ENCODE results near the gene AVPR2.

DNA sequence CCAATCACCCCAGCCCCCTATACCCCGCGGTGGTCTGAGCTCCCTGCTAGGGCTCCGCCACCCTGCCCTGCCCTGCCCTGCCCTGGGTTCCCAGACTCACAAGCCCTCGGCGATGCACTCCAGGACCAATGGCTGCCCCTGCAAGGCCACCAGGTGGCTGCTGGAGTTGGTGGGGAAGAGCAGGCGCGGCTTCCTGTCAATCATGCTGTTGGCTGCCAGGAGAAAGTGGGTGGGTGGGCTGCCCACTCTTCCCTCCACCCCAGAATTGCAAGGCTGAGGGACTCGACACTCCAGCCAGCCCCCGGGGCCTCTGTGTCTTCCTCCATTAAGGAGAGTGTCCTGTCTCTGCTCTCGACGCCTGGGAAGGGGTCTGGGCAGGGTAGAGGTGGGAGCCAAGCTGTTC is 34.2 kb upstream of the AVPR2 start:
- TF ChIP-seq, protein P1, sequence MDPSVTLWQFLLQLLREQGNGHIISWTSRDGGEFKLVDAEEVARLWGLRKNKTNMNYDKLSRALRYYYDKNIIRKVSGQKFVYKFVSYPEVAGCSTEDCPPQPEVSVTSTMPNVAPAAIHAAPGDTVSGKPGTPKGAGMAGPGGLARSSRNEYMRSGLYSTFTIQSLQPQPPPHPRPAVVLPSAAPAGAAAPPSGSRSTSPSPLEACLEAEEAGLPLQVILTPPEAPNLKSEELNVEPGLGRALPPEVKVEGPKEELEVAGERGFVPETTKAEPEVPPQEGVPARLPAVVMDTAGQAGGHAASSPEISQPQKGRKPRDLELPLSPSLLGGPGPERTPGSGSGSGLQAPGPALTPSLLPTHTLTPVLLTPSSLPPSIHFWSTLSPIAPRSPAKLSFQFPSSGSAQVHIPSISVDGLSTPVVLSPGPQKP (IDR thresholded peaks at IDR 0.05; ENCODE audit: low read depth, low read length) = no peak
- TF ChIP-seq PAX8 (IDR thresholded peaks at IDR 0.05) = no peak
- TF ChIP-seq, protein P2, sequence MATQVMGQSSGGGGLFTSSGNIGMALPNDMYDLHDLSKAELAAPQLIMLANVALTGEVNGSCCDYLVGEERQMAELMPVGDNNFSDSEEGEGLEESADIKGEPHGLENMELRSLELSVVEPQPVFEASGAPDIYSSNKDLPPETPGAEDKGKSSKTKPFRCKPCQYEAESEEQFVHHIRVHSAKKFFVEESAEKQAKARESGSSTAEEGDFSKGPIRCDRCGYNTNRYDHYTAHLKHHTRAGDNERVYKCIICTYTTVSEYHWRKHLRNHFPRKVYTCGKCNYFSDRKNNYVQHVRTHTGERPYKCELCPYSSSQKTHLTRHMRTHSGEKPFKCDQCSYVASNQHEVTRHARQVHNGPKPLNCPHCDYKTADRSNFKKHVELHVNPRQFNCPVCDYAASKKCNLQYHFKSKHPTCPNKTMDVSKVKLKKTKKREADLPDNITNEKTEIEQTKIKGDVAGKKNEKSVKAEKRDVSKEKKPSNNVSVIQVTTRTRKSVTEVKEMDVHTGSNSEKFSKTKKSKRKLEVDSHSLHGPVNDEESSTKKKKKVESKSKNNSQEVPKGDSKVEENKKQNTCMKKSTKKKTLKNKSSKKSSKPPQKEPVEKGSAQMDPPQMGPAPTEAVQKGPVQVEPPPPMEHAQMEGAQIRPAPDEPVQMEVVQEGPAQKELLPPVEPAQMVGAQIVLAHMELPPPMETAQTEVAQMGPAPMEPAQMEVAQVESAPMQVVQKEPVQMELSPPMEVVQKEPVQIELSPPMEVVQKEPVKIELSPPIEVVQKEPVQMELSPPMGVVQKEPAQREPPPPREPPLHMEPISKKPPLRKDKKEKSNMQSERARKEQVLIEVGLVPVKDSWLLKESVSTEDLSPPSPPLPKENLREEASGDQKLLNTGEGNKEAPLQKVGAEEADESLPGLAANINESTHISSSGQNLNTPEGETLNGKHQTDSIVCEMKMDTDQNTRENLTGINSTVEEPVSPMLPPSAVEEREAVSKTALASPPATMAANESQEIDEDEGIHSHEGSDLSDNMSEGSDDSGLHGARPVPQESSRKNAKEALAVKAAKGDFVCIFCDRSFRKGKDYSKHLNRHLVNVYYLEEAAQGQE (IDR thresholded peaks at IDR 0.05; ENCODE audit: low read depth, low read length) = no peak
- TF ChIP-seq EP300 (IDR thresholded peaks at IDR 0.05; ENCODE audit: borderline replicate concordance in 1 of 2, control insufficient read depth in 1 of 2, low read depth in 2 of 2, low read length in 2 of 2) = no peak
- TF ChIP-seq, protein P3, sequence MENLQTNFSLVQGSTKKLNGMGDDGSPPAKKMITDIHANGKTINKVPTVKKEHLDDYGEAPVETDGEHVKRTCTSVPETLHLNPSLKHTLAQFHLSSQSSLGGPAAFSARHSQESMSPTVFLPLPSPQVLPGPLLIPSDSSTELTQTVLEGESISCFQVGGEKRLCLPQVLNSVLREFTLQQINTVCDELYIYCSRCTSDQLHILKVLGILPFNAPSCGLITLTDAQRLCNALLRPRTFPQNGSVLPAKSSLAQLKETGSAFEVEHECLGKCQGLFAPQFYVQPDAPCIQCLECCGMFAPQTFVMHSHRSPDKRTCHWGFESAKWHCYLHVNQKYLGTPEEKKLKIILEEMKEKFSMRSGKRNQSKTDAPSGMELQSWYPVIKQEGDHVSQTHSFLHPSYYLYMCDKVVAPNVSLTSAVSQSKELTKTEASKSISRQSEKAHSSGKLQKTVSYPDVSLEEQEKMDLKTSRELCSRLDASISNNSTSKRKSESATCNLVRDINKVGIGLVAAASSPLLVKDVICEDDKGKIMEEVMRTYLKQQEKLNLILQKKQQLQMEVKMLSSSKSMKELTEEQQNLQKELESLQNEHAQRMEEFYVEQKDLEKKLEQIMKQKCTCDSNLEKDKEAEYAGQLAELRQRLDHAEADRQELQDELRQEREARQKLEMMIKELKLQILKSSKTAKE (IDR thresholded peaks at IDR 0.05; ENCODE audit: low read depth, poor library complexity, severe bottlenecking) = no peak
- TF ChIP-seq WRNIP1 (IDR thresholded peaks at IDR 0.05; ENCODE audit: borderline replicate concordance, low read depth, low read length) = no peak
- TF ChIP-seq SMC3 (IDR thresholded peaks at IDR 0.05; ENCODE audit: borderline replicate concordance, low read length) = no peak
- TF ChIP-seq POLR2A (IDR thresholded peaks at IDR 0.05; ENCODE audit: low read depth, low read length) = no peak
